Adipocyte (in vitro differentiated cells): ENCODE data around the gene TAS2R31.

Experiments used
- DNase-seq: peaks from one replicate; pipeline ENCODE4 v3.0.0-alpha.2; 2015; ENCODE audit warnings: low read depth
- H3K27me3 ChIP-seq: replicated peaks from 2 replicates; pipeline ENCODE4 v1.7.0; 2013; ENCODE audit warnings: mild to moderate bottlenecking, low read length, moderate library complexity; ENCODE audit not compliant: control insufficient read depth, insufficient read depth
- H3K36me3 ChIP-seq: 2 replicates; pipeline ENCODE4 v1.7.0; 2013; ENCODE audit warnings: low read length, mild to moderate bottlenecking, moderate library complexity; ENCODE audit not compliant: control insufficient read depth, insufficient read depth, severe bottlenecking
- H3K4me1 ChIP-seq: 2 replicates; pipeline ENCODE4 v1.7.0; 2013; ENCODE audit warnings: mild to moderate bottlenecking, low read length, moderate library complexity; ENCODE audit not compliant: control insufficient read depth, insufficient read depth
- H3K4me3 ChIP-seq: 2 replicates; pipeline ENCODE4 v1.7.0; 2013; ENCODE audit warnings: mild to moderate bottlenecking, low read length, moderate library complexity
- H3K9ac ChIP-seq: 2 replicates; pipeline ENCODE4 v1.7.0; 2013; ENCODE audit warnings: mild to moderate bottlenecking, low read length, moderate library complexity
- H3K9me3 ChIP-seq: 2 replicates; pipeline ENCODE4 v1.7.0; 2013; ENCODE audit warnings: mild to moderate bottlenecking, low read length, moderate library complexity; ENCODE audit not compliant: control insufficient read depth

TAS2R31 gene

GRCh38 chr12:11007608-11008007, 23.6 kb downstream of the TAS2R31 start:
- DNase-seq = no peak
- Histone ChIP-seq H3K9me3 (no peaks in the 10 kb centered on the region), H3K27me3 (no peaks in the 10 kb centered on the region), H3K4me1 (peaks cover 1% of the 10 kb centered on the region), H3K4me3 (no peak overlapping the region), H3K9ac (no peak overlapping the region), H3K36me3 (no peaks in the 10 kb centered on the region)

- Histone ChIP-seq H3K36me3 (peaks cover 18% of the 10 kb centered on the region), H3K9ac (no peak within 1 kb of the TSS), H3K27me3 (no peaks in the 10 kb centered on the region), H3K9me3 (peaks cover 6% of the 10 kb centered on the region), H3K4me1 (no peaks in the 10 kb centered on the region), H3K4me3 (no peak within 1 kb of the TSS)
- no peak for DNase-seq
These were observed 33.0 kb downstream of the TAS2R31 start, which contains the start of gene TAS2R20 for GRCh38 chr12:10998204-10998603. TAS2R20 (minus strand) TSS chr12:10998304; CDS start chr12:10997875, 429 bp downstream.

GRCh38 chr12:10994307-10994706, 36.9 kb downstream of the TAS2R31 start:
- Histone ChIP-seq H3K9me3 (peaks cover 9% of the 10 kb centered on the region), H3K9ac (no peak overlapping the region), H3K4me3 (no peak overlapping the region), H3K4me1 (no peaks in the 10 kb centered on the region), H3K36me3 (peaks cover 40% of the 10 kb centered on the region), H3K27me3 (no peaks in the 10 kb centered on the region)
- DNase-seq = no peak

- no peak overlapping the region for H3K9ac ChIP-seq
- DNase-seq = no peak
These were observed 42.1 kb downstream of the TAS2R31 start for GRCh38 chr12:10989107-10989506.

GRCh38 chr12:10986812-10987211, 44.4 kb downstream of the TAS2R31 start, which contains the start of gene TAS2R50:
TAS2R50 (minus strand) TSS chr12:10986912; CDS start chr12:10986860, 52 bp downstream.
- H3K4me1 ChIP-seq = no peaks in the 10 kb centered on the region
- H3K9me3 ChIP-seq = peaks cover 9% of the 10 kb centered on the region
- H3K27me3 ChIP-seq = no peaks in the 10 kb centered on the region
- no peak for DNase-seq
- H3K36me3 ChIP-seq = peaks cover 10% of the 10 kb centered on the region
- H3K4me3 ChIP-seq = no peak within 1 kb of the TSS
- H3K9ac ChIP-seq = no peak within 1 kb of the TSS

More at GRCh38 chr12:10989107-10989506, 42.1 kb downstream of the TAS2R31 start:
- Histone ChIP-seq H3K4me1 (no peaks in the 10 kb centered on the region), H3K36me3 (peaks cover 27% of the 10 kb centered on the region), H3K4me3 (no peak overlapping the region), H3K9me3 (peaks cover 9% of the 10 kb centered on the region), H3K27me3 (no peaks in the 10 kb centered on the region)

- Histone ChIP-seq H3K36me3 (no peaks in the 10 kb centered on the region), H3K4me1 (no peaks in the 10 kb centered on the region), H3K27me3 (no peaks in the 10 kb centered on the region), H3K9ac (no peak overlapping the region), H3K9me3 (no peaks in the 10 kb centered on the region), H3K4me3 (no peak overlapping the region)
- no peak for DNase-seq
These were observed 49.0 kb downstream of the TAS2R31 start for GRCh38 chr12:10982244-10982643.
